SU-DHL-6 (cell line): ENCODE results near the gene HOXA13.

ENCODE experiments used
- H2AFZ ChIP-seq: fragments of 200-600 bp; sonication (generic); 2 replicates; pipeline ENCODE4 v1.6.1; 2014; ENCODE audit warnings: low read depth, mild to moderate bottlenecking, moderate library complexity, mixed read lengths, antibody characterized with exemption, low read length; ENCODE audit not compliant: severe bottlenecking
- H3F3A ChIP-seq: fragments of 200-600 bp; shearing (Covaris generic); 2 replicates; pipeline ENCODE4 v1.6.0; 2016; ENCODE audit warnings: antibody characterized with exemption, mild to moderate bottlenecking; ENCODE audit not compliant: insufficient read depth
- H3K27ac ChIP-seq: fragments of 200-600 bp; sonication (generic); 2 replicates; pipeline ENCODE4 v1.5.1; 2016; ENCODE audit warnings: low read depth, mild to moderate bottlenecking, low read length, moderate library complexity, mixed read lengths
- H3K27me3 ChIP-seq: fragments of 200-600 bp; sonication (generic), shearing (Covaris generic); 2 replicates; pipeline ENCODE4 v1.6.0; 2014; ENCODE audit warnings: mild to moderate bottlenecking, low read length
- H3K36me3 ChIP-seq: fragments of 200-600 bp; sonication (generic); 2 replicates; pipeline ENCODE4 v1.6.1; 2014; ENCODE audit warnings: mild to moderate bottlenecking, low read length, mixed read lengths
- H3K4me2 ChIP-seq: fragments of 300-600, 200-600 bp; shearing (Covaris generic), sonication (generic); 2 replicates; pipeline ENCODE4 v1.6.0; 2014; ENCODE audit warnings: low read length, low read depth, mild to moderate bottlenecking; ENCODE audit not compliant: poor library complexity, severe bottlenecking
- H3K4me3 ChIP-seq: fragments of 200-600 bp; sonication (generic); 2 replicates; pipeline ENCODE4 v1.5.1; 2014; ENCODE audit warnings: antibody characterized with exemption, low read length, mild to moderate bottlenecking, mixed read lengths; ENCODE audit not compliant: insufficient read depth, poor library complexity, severe bottlenecking
- H3K79me2 ChIP-seq: fragments of 200-600 bp; sonication (generic); 2 replicates; pipeline ENCODE4 v1.6.1; 2014; ENCODE audit warnings: mild to moderate bottlenecking, low read length, moderate library complexity; ENCODE audit not compliant: insufficient read depth
- H3K9ac ChIP-seq: fragments of 200-600 bp; sonication (generic); 2 replicates; pipeline ENCODE4 v1.7.0; 2014; ENCODE audit warnings: mild to moderate bottlenecking, low read length
- H3K9me2 ChIP-seq: fragments of 200-600 bp; sonication (generic); replicated peaks from 2 replicates; pipeline ENCODE4 v1.6.1; 2014; ENCODE audit warnings: low read length; ENCODE audit not compliant: insufficient read depth
- H3K9me3 ChIP-seq: fragments of 200-600 bp; sonication (generic); 2 replicates; pipeline ENCODE4 v1.6.1; 2014; ENCODE audit warnings: low read length, mixed read lengths; ENCODE audit not compliant: insufficient read depth
- H4K20me1 ChIP-seq: fragments of 200-600 bp; sonication (generic); 2 replicates; pipeline ENCODE4 v1.6.1; 2014; ENCODE audit warnings: low read depth, mild to moderate bottlenecking, antibody characterized with exemption, low read length, moderate library complexity, mixed read lengths
- EZH2phosphoT487 ChIP-seq: fragments of 200-600 bp; sonication (generic), shearing (Covaris generic); conservative IDR thresholded peaks from 2 replicates; pipeline ENCODE4 v1.6.1; 2018; ENCODE audit warnings: mild to moderate bottlenecking, antibody characterized with exemption, low read length, moderate library complexity, mixed read lengths
- TF ChIP-seq, protein P1 (sequence below): fragments of 200-600 bp; sonication (generic); IDR thresholded peaks from one replicate; pipeline ENCODE4 v1.5.1; 2017; ENCODE audit warnings: antibody characterized with exemption, mild to moderate bottlenecking, low read length, moderate library complexity; ENCODE audit not compliant: insufficient read depth, poor library complexity, severe bottlenecking

Gene HOXA13

DNA sequence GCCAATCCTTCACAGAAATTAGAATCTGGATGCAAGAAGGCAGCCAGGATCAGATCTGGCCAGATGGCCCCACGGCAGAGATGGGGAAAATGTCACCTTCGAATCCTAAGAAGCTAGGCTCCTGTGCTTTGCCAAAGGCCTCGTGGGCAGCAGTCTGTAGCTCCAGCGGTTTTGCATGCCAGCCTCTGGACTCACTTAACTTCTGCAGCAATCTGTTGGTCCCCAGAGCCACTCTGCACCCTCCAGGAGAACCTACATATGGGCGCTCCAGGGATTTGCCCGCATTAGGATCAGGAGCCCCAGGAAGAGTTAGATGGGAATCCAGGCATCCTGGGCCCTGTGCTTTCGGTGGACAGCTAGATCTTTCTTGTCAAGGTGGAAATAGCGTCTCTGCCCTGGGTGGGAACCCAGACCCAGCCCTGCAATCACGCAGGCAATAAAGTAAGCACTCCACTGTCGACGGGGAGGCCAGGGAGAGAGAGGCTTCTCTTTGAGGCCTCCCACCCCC lies 10.1 kb upstream of the HOXA13 start:
- Histone ChIP-seq H2AFZ (no peak overlapping the region), H3K27me3 (no peaks in the 10 kb centered on the region), H3K4me3 (no peak overlapping the region), H3K36me3 (no peaks in the 10 kb centered on the region), H3K9me2 (no peaks in the 10 kb centered on the region), H3K9me3 (no peaks in the 10 kb centered on the region), H3K79me2 (no peaks in the 10 kb centered on the region), H3K27ac (no peak overlapping the region), H3K9ac (no peak overlapping the region), H4K20me1 (no peaks in the 10 kb centered on the region), H3K4me2 (no peak overlapping the region), H3F3A (no peaks in the 10 kb centered on the region)
- TF ChIP-seq, protein P1, sequence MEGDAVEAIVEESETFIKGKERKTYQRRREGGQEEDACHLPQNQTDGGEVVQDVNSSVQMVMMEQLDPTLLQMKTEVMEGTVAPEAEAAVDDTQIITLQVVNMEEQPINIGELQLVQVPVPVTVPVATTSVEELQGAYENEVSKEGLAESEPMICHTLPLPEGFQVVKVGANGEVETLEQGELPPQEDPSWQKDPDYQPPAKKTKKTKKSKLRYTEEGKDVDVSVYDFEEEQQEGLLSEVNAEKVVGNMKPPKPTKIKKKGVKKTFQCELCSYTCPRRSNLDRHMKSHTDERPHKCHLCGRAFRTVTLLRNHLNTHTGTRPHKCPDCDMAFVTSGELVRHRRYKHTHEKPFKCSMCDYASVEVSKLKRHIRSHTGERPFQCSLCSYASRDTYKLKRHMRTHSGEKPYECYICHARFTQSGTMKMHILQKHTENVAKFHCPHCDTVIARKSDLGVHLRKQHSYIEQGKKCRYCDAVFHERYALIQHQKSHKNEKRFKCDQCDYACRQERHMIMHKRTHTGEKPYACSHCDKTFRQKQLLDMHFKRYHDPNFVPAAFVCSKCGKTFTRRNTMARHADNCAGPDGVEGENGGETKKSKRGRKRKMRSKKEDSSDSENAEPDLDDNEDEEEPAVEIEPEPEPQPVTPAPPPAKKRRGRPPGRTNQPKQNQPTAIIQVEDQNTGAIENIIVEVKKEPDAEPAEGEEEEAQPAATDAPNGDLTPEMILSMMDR, result no peak
- TF ChIP-seq EZH2phosphoT487, result no peak

DNA sequence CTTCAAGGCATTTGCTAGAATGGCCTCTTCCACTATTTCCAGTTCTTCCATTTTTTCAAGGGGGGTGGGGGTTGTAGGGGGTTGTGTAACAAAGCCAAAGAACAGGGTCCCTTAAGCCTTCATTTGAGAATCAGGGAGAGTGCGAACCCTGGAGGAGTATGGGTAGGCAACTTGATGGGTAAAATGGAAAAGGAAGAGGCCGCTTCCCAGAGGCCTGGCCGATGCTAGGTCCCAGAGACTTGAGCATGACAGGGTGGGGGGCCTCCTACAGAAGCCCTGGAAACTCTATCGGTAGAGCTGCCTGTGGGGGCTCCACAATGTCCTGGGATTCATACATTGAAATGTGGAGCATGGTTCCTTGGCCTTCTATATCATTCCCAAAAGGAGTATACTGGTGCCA lies 9.1 kb upstream of the HOXA13 start:
- no peaks in the 10 kb centered on the region for H3K9me3 ChIP-seq
- no peak overlapping the region for H3K4me3 ChIP-seq
- no peak overlapping the region for H3K4me2 ChIP-seq
- H3K79me2 ChIP-seq, result no peaks in the 10 kb centered on the region
- H3K27ac ChIP-seq, result no peak overlapping the region
- TF ChIP-seq, protein P1, result no peak
- TF ChIP-seq EZH2phosphoT487, result no peak
- H4K20me1 ChIP-seq, result no peaks in the 10 kb centered on the region
- H3F3A ChIP-seq, result no peaks in the 10 kb centered on the region
- H3K9ac ChIP-seq, result no peak overlapping the region
- no peaks in the 10 kb centered on the region for H3K27me3 ChIP-seq
- no peak overlapping the region for H2AFZ ChIP-seq
- H3K9me2 ChIP-seq, result no peaks in the 10 kb centered on the region
- H3K36me3 ChIP-seq, result no peaks in the 10 kb centered on the region

- Histone ChIP-seq H3K27ac (no peak overlapping the region), H4K20me1 (no peaks in the 10 kb centered on the region), H3K27me3 (no peaks in the 10 kb centered on the region), H3K36me3 (no peaks in the 10 kb centered on the region), H3K9ac (no peak overlapping the region), H2AFZ (no peak overlapping the region), H3K79me2 (no peaks in the 10 kb centered on the region), H3K4me3 (no peak overlapping the region), H3K9me3 (no peaks in the 10 kb centered on the region), H3K9me2 (no peaks in the 10 kb centered on the region), H3K4me2 (no peak overlapping the region), H3F3A (no peaks in the 10 kb centered on the region)
- no peak for TF ChIP-seq EZH2phosphoT487
- TF ChIP-seq, protein P1, result no peak
Measured at GRCh38 chr7:27207348-27207985, 7.6 kb upstream of the HOXA13 start.
